Mucosa of descending colon (tissue), 3 donors: ENCODE results near the gene CHMP1B. TPM values are rescaled to one million over a fixed set of nuclear protein-coding genes. Genes with fewer than 3 reads are reported as not detected.

Experiments
- ATAC-seq: fragments of 200-7000 bp; cut with Tn5 transposase; one replicate; pipeline ENCODE4 v1.9.1; 2020; ENCODE audit warnings: mild to moderate bottlenecking, moderate library complexity
- DNase-seq, 3 donors: peaks; one replicate each; pipeline ENCODE4 v3.0.0-alpha.2; 2020
- H3K36me3 ChIP-seq: fragments of 200-600 bp; one replicate; pipeline ENCODE4 v1.8.0; 2021; ENCODE audit warnings: low read depth, mild to moderate bottlenecking
- H3K4me1 ChIP-seq: fragments of 200-600 bp; one replicate; pipeline ENCODE4 v1.8.0; 2021; ENCODE audit warnings: low read depth, mild to moderate bottlenecking
- H3K4me3 ChIP-seq: fragments of 200-600 bp; one replicate; pipeline ENCODE4 v1.8.0; 2021; ENCODE audit warnings: mild to moderate bottlenecking
- H3K9me3 ChIP-seq: fragments of 200-600 bp; one replicate; pipeline ENCODE4 v1.8.0; 2021; ENCODE audit warnings: mild to moderate bottlenecking
- CTCF ChIP-seq: fragments of 200-600 bp; IDR thresholded peaks from one replicate; pipeline ENCODE4 v1.8.0; 2022; ENCODE audit warnings: antibody characterized with exemption, mild to moderate bottlenecking
- intact Hi-C, 2 donors: fragments of 100-400 bp; cut with DNase I in 1 of 2; cut with micrococcal nuclease in 1 of 2; formaldehyde crosslinking; loops; one replicate each; pipeline versions ENCODE4 v1.11.0 to v1.11.1; 2022; cut with DNase I, micrococcal nuclease
- total RNA-seq, 3 donors: library from RNA; stranded (reverse); fragmentation: NEBNext Ultra II Directional in 2 of 3; extraction: Animal tissue kit (Norgen Biotek cat#: 25700) in 2 of 3; gene quantifications; one replicate each; pipeline versions ENCODE4 v1.2.1 to v1.2.4, GENCODE V29; 2021 to 2023
- donor health status: DM: no; HTN: no; CAD: no; lungs with moderate emphysema.
- donor health status: DM: no; HTN: no; CAD: no.
- donor health status: DM: no; HTN: yes; CAD: no.

Gene CHMP1B
- total RNA-seq, 3 donors from 2014 or later = 60.9 to 88.3 (median 66.7) TPM

GRCh38 chr18:11818486-11819203, 32.6 kb upstream of the CHMP1B start:
- Histone ChIP-seq H3K4me1 (no peaks in the 10 kb centered on the region), H3K4me3 (no peak overlapping the region), H3K9me3 (no peaks in the 10 kb centered on the region), H3K36me3 (no peaks in the 10 kb centered on the region)
- ATAC-seq (no peak), DNase-seq (no peak)
- intact Hi-C loops = no loop called here
- no peak for TF ChIP-seq CTCF

GRCh38 chr18:11819938-11820337, 31.3 kb upstream of the CHMP1B start:
- no peak overlapping the region for H3K4me3 ChIP-seq
- ATAC-seq = no peak
- intact Hi-C loops = no loop called here

GRCh38 chr18:11820697-11821096, 30.5 kb upstream of the CHMP1B start:
- no peak for ATAC-seq
- intact Hi-C loops = no loop called here
- TF ChIP-seq CTCF = no peak
- no peak for DNase-seq
- Histone ChIP-seq H3K9me3 (no peaks in the 10 kb centered on the region), H3K4me3 (no peak overlapping the region), H3K4me1 (no peaks in the 10 kb centered on the region), H3K36me3 (no peaks in the 10 kb centered on the region)

More at GRCh38 chr18:11819938-11820337, 31.3 kb upstream of the CHMP1B start:
- Histone ChIP-seq H3K36me3 (no peaks in the 10 kb centered on the region), H3K4me1 (no peaks in the 10 kb centered on the region), H3K9me3 (no peaks in the 10 kb centered on the region)
- no peak for DNase-seq
- TF ChIP-seq CTCF = no peak

- ATAC-seq (no peak), DNase-seq (no peak)
- Histone ChIP-seq H3K9me3 (no peaks in the 10 kb centered on the region), H3K36me3 (no peaks in the 10 kb centered on the region), H3K4me1 (no peaks in the 10 kb centered on the region), H3K4me3 (no peak overlapping the region)
- TF ChIP-seq CTCF = no peak
- intact Hi-C loops = no loop called here
These were observed 30.0 kb upstream of the CHMP1B start for GRCh38 chr18:11821208-11821607.

- intact Hi-C loops = no loop called here
- no peak for TF ChIP-seq CTCF
These were observed 29.5 kb upstream of the CHMP1B start for GRCh38 chr18:11821643-11822237.

More at GRCh38 chr18:11821643-11822237, 29.5 kb upstream of the CHMP1B start:
- ATAC-seq (no peak), DNase-seq (no peak)
- no peaks in the 10 kb centered on the region for H3K9me3 ChIP-seq
- H3K4me3 ChIP-seq = no peak overlapping the region
- H3K36me3 ChIP-seq = no peaks in the 10 kb centered on the region
- H3K4me1 ChIP-seq = no peaks in the 10 kb centered on the region
